Hepatocyte (in vitro differentiated cells): Measurements from ENCODE around the gene KNCN.

Experiments
- CTCF ChIP-seq: fragments of 200-600 bp; sonication (generic); IDR thresholded peaks from 2 replicates; pipeline ENCODE4 v1.5.1; 2016; ENCODE audit warnings: antibody characterized with exemption, mild to moderate bottlenecking; ENCODE audit not compliant: poor library complexity
- EZH2 ChIP-seq: fragments of 200-600 bp; sonication (generic); IDR thresholded peaks from 2 replicates; pipeline ENCODE4 v1.6.1; 2016; ENCODE audit warnings: antibody characterized with exemption, mild to moderate bottlenecking, borderline replicate concordance
- EZH2phosphoT487 ChIP-seq: fragments of 200-600 bp; sonication (generic); IDR thresholded peaks from one replicate; pipeline ENCODE4 v1.6.1; 2018; ENCODE audit warnings: antibody characterized with exemption, mild to moderate bottlenecking, low read depth, moderate library complexity; ENCODE audit not compliant: unreplicated experiment, severe bottlenecking

- TF ChIP-seq EZH2phosphoT487 (no peak), CTCF (no peak), EZH2 (no peak)
Observed at GRCh38 chr1:46524843-46525242, 26.6 kb downstream of the KNCN start.
